Stomach (tissue), 9 donors: ENCODE results near the gene USP3. TPM values are rescaled to one million over a fixed set of nuclear protein-coding genes. Genes with fewer than 3 reads are reported as not detected.

ENCODE experiments used
- DNase-seq, 2 donors: peaks; one replicate each; pipeline versions ENCODE4 v3.0.0 to v3.0.0-alpha.2; 2013 to 2019
- H3K27ac ChIP-seq, 5 donors: fragments of 200-600 bp in 4 of 5; sonication (generic) in 4 of 5; one replicate each; pipeline ENCODE4 v1.5.1; 2013 to 2019; ENCODE audit warnings: mild to moderate bottlenecking in 1 of 5, moderate library complexity in 1 of 5
- H3K27me3 ChIP-seq, 3 donors: fragments of 200-600 bp; sonication (generic); one replicate each; pipeline ENCODE4 v1.5.1; 2017 to 2019; ENCODE audit warnings: mixed run types in 1 of 3
- H3K36me3 ChIP-seq, 4 donors: fragments of 200-600 bp; sonication (generic); 1 replicate in 3 of 4; 2 replicates in 1 of 4; pipeline ENCODE4 v1.5.1; 2016 to 2019
- H3K4me1 ChIP-seq, 4 donors: fragments of 200-600 bp; sonication (generic); one replicate each; pipeline ENCODE4 v1.5.1; 2016 to 2019
- H3K4me3 ChIP-seq, 4 donors: fragments of 200-600 bp; sonication (generic) in 3 of 4; one replicate each; pipeline ENCODE4 v1.5.1; 2016 to 2019; ENCODE audit warnings: mild to moderate bottlenecking in 1 of 4
- H3K9me3 ChIP-seq, 4 donors: fragments of 200-600 bp; sonication (generic); one replicate each; pipeline ENCODE4 v1.5.1; 2016 to 2019
- CTCF ChIP-seq, 7 experiments: fragments of 450-650 bp in 4 of 7; fragments of 200-600 bp in 3 of 7; sonication (generic) in 3 of 7; IDR thresholded peaks; one replicate each; pipeline ENCODE4 v1.5.1; 2016 to 2019; ENCODE audit warnings: antibody characterized with exemption in 7 of 7, control low read depth in 2 of 7, mild to moderate bottlenecking in 1 of 7
- EP300 ChIP-seq: sonication (generic); formaldehyde crosslinking; IDR thresholded peaks from one replicate; pipeline ENCODE4 v1.6.1; 2017; ENCODE audit warnings: antibody characterized with exemption
- POLR2A ChIP-seq, 4 donors: fragments of 450-650 bp; IDR thresholded peaks; one replicate each; pipeline ENCODE4 v1.6.1; 2016; ENCODE audit warnings: antibody characterized with exemption in 4 of 4, control low read depth in 2 of 4, mild to moderate bottlenecking in 1 of 4, moderate library complexity in 1 of 4
- POLR2AphosphoS5 ChIP-seq, 3 donors: sonication (generic); formaldehyde crosslinking; IDR thresholded peaks; one replicate each; pipeline ENCODE4 v1.6.1; 2016; ENCODE audit warnings: antibody characterized with exemption in 3 of 3
- WGBS, 5 donors: extraction: QIAGEN DNeasy Blood & Tissue Kit in 3 of 5; methylation state at CpG; one replicate each; pipeline versions ENCODE4 v1.1.5 to v1.1.7; 2013 to 2018; 5-methylcytosine and 5-hydroxymethylcytosine counted together
- intact Hi-C: fragments of 100-400 bp; cut with DNase I; formaldehyde crosslinking; loops from one replicate; pipeline ENCODE4 v1.15.1; 2023; ENCODE audit warnings: low total_unique reads
- polyA plus RNA-seq, 3 donors: library from polyadenylated mRNA; stranded (reverse); fragments of 200-250 nt; gene quantifications; one replicate each; pipeline ENCODE4 v1.2.3, GENCODE V29; 2013
- total RNA-seq, 5 donors: library from RNA; depleted of rRNA; stranded (reverse); fragments of >200 nt; gene quantifications; one replicate each; pipeline versions ENCODE4 v1.1.0 to v1.2.3, GENCODE V29; 2014 to 2016
- donor health status: healthy with polysubstance abuse.
- donor health status: Bipolar disorder and iron deficiency.
- donor health status: healthy.

Gene USP3
- total and polyA plus RNA-seq, 8 donors: 10.5 to 174 (median 26.5) TPM

GRCh38 chr15:63587527-63587926, 83.1 kb downstream of the USP3 start:
- Histone ChIP-seq H3K27me3 (no peaks in the 10 kb centered on the region), H3K9me3 (no peaks in the 10 kb centered on the region), H3K36me3 (peaks cover 20 to 94% (median 88%) of the 10 kb centered on the region in 4 donors), H3K4me1 (peaks cover 0 to 20% (median 10%) of the 10 kb centered on the region in 4 donors), H3K4me3 (no peak overlapping the region), H3K27ac (no peak overlapping the region)
- DNase-seq: no peak
- no peak for TF ChIP-seq CTCF (IDR thresholded peaks at IDR 0.05)
- peak in 1 of 3 donors; percentile 14 for TF ChIP-seq POLR2AphosphoS5 (IDR thresholded peaks at IDR 0.05)
- no peak for TF ChIP-seq POLR2A (IDR thresholded peaks at IDR 0.05)
- TF ChIP-seq EP300: no peak
- 36 to 66% (median 50%) methylated on average over 2 of the region's 2 CpGs for WGBS, 5 donors
- intact Hi-C loops: no loop called here

- H3K9me3 ChIP-seq: no peaks in the 10 kb centered on the region
- H3K36me3 ChIP-seq: peaks cover 30 to 95% (median 89%) of the 10 kb centered on the region in 4 donors
- H3K27me3 ChIP-seq: no peaks in the 10 kb centered on the region
- peaks cover 0 to 20% (median 10%) of the 10 kb centered on the region in 4 donors for H3K4me1 ChIP-seq
- intact Hi-C loops: no loop called here
- no peak for DNase-seq
- H3K4me3 ChIP-seq: no peak overlapping the region
- H3K27ac ChIP-seq: no peak overlapping the region
- TF ChIP-seq POLR2A (IDR thresholded peaks at IDR 0.05) (no peak), POLR2AphosphoS5 (IDR thresholded peaks at IDR 0.05) (no peak), EP300 (no peak), CTCF (IDR thresholded peaks at IDR 0.05) (no peak)
- 90 to 96% (median 92%) methylated on average over 6 of the region's 6 CpGs for WGBS, 5 donors
Measured at GRCh38 chr15:63588826-63589225, 84.4 kb downstream of the USP3 start.

- Histone ChIP-seq H3K27me3 (no peaks in the 10 kb centered on the region), H3K4me1 (peaks cover 12 to 46% (median 31%) of the 10 kb centered on the region in 4 donors), H3K4me3 (no peak overlapping the region), H3K27ac (peak overlapping the region in 3 of 5 donors; percentile 26 to 95 (median 87)), H3K9me3 (no peaks in the 10 kb centered on the region), H3K36me3 (peaks cover 26 to 62% (median 57%) of the 10 kb centered on the region in 4 donors)
- no peak for TF ChIP-seq POLR2A (IDR thresholded peaks at IDR 0.05)
- TF ChIP-seq CTCF (IDR thresholded peaks at IDR 0.05): no peak
- TF ChIP-seq EP300: no peak
- TF ChIP-seq POLR2AphosphoS5 (IDR thresholded peaks at IDR 0.05): no peak
- 80 to 91% (median 83%) methylated on average over 9 of the region's 9 CpGs for WGBS, 5 donors
- intact Hi-C loops: loop anchor here (10.0 kb wide), 1 partner anchor 99 kb away; no protein-coding TSS in a partner anchor
- DNase-seq: no peak
Measured at GRCh38 chr15:63593705-63594671, 89.6 kb downstream of the USP3 start.

GRCh38 chr15:63595065-63595464, 90.7 kb downstream of the USP3 start:
- Histone ChIP-seq H3K4me3 (no peak overlapping the region), H3K9me3 (no peaks in the 10 kb centered on the region), H3K36me3 (peaks cover 26 to 51% (median 46%) of the 10 kb centered on the region in 4 donors), H3K27ac (peak overlapping the region in 4 of 5 donors; percentile 87 to 95 (median 93)), H3K4me1 (peaks cover 23 to 57% (median 42%) of the 10 kb centered on the region in 4 donors), H3K27me3 (no peaks in the 10 kb centered on the region)
- 53 to 74% (median 58%) methylated on average over 3 of the region's 3 CpGs for WGBS, 5 donors
- DNase-seq: no peak
- TF ChIP-seq POLR2AphosphoS5 (IDR thresholded peaks at IDR 0.05) (no peak), EP300 (no peak), CTCF (IDR thresholded peaks at IDR 0.05) (no peak), POLR2A (IDR thresholded peaks at IDR 0.05) (no peak)
- intact Hi-C loops: loop anchor here (10.0 kb wide), 1 partner anchor 100 kb away; no protein-coding TSS in a partner anchor
